NCI-H2107 treated with DMSO at 0.1 percent for 48 hours (cell line): ENCODE data around the gene FADS1.
A peak's percentile ranks its signal among the peaks of the same experiment; 100 is the strongest.

Source experiments
- DNase-seq: peaks from one replicate; lab custom pipeline; 2025; ENCODE audit not compliant: unreplicated experiment; lab: John Stamatoyannopoulos, UW

Gene FADS1

DNA sequence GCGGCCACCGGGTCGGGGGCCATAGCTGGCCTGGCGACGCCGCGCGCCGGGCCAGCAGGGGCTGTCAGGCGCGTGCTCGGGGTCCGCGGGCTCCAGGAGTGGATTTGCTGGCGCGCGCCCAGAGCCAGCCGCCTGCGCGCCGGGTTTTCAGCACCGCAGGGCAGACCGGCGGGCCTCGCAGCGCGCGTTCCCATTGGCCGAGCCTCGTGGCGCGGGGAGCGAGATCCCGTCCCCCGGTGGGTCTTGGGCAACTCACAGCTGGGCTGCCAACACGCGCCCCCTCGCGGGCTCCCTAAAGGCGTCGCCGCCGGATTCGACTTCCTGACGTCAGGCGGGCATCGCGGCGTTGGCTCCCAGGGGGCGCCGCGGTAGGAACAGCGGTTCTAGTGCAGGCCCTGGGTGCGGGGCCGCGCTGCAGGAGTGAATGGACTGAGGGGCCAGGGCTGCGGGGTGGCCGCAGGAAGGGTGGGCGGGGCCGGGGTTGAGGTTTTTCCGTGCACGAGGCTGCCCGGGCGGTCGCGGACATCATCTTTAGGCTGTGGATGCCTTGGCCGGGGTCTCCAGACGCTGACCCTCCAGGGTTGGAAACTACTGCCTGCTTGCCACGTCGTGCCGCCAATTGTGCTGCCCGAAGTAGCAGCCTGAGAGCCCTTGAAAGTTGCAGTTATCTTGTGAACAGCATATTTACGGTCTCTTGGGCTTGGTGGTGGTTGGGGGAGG lies at the start of gene FADS1:
FADS1 (minus strand) TSS at position 268 of the 720 bp plus-strand sequence; CDS start at position 194, 74 bp downstream.
- DNase-seq = peak; percentile 93

GRCh38 chr11:61866231-61866957 lies 49.6 kb upstream of the FADS1 start:
- DNase-seq = no peak

- DNase-seq = no peak
These were observed 48.3 kb upstream of the FADS1 start for GRCh38 chr11:61864814-61865775.

GRCh38 chr11:61863548-61864081 lies 46.8 kb upstream of the FADS1 start:
- no peak for DNase-seq

DNA sequence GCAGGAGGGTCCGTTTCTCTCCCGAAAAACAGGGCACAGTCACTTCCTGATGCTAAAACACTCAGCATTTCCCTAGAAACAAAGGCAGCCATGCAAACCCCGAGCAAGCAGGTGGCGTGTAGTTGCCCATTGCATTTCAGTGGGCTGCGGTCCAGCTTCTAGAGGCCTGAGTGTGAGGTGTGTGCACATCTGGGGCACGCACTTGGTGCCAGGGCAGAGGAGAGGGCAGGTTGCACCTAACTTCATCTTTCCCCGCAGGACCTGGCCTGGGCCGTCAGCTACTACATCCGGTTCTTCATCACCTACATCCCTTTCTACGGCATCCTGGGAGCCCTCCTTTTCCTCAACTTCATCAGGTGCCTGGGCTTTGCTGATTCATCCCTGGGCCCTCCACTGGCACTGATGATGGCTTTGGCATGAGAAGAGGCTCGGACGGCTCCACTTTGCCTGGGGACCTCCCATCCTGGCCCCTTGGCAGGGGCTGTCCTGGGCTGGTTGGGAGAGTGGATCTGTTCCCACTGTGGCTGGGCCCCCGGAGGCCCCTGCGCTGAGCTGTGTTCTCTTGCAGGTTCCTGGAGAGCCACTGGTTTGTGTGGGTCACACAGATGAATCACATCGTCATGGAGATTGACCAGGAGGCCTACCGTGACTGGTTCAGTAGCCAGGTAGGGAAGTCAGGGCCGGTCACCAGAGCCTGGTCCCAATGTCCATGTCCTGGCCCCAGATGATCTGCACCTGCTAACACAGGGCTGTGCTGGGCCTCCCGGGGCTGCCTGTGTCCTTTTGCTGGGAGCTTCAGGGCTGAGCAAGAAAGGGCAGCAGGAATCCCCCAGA lies 46.1 kb upstream of the FADS1 start:
- DNase-seq = no peak

- DNase-seq = no peak
These were observed 44.8 kb upstream of the FADS1 start for GRCh38 chr11:61861634-61862033.

GRCh38 chr11:61860054-61860903 lies 43.5 kb upstream of the FADS1 start:
- no peak for DNase-seq

GRCh38 chr11:61855939-61856680 lies 39.3 kb upstream of the FADS1 start:
- no peak for DNase-seq

- no peak for DNase-seq
These were observed 38.3 kb upstream of the FADS1 start for GRCh38 chr11:61854966-61855714.

DNA sequence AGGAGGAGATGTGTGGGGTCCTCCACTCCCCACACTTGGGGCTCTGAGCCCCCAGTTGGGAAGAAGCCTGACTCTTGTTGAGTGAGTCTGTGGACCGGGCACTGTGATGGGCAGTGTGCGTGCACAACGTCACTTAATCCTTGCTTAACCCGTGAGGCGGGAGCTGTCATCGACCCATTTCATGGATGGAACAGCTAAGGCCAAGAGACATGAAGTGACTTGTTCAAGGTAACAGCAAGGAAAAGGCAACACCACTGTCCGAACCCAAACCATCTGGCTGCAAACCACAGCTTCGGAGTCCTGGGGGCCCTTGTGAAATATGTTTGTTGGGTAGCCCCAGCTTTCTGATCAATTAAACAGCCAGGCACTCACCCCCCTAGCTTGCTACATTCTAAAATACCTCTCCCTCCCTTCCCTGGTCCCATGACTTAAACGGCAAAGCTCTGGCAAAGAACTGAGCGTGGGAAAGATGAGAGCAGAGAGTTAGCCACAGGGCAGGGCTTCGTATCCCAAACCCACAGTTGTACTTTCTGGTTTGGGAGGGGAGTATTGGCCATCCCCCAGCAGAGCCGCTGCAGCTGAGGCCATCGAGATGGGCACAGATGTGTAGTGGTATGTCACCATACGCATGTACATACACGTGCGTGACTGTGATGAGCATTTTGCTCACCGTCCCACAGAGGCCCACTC lies 37.5 kb upstream of the FADS1 start:
- DNase-seq = no peak

GRCh38 chr11:61853698-61854169 lies 36.9 kb upstream of the FADS1 start:
- no peak for DNase-seq

- DNase-seq = no peak
These were observed 35.1 kb upstream of the FADS1 start for GRCh38 chr11:61851900-61852295.

- no peak for DNase-seq
These were observed 34.5 kb upstream of the FADS1 start for GRCh38 chr11:61851113-61851899.

- DNase-seq = no peak
These were observed 33.9 kb upstream of the FADS1 start for GRCh38 chr11:61850687-61851086.

DNA sequence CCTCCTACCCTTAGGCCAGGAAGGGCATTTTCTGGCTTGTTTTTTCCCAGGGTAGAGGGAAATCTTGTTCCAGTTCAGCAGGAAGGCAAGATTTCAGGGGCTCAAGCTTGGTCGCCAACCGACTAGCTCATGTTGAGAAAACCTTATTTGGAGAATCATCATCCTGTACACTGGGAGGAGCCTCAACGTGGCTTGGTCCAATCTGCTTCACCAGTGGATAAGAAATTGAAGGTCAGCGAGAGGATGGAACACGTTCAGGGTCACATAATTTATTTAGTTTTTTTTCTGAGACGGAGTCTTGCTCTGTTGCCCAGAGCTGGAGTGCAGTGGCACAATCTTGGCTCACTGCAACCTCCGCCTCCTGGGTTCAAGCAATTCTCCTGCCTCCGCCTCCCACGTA lies 31.8 kb upstream of the FADS1 start:
- DNase-seq = no peak

DNA sequence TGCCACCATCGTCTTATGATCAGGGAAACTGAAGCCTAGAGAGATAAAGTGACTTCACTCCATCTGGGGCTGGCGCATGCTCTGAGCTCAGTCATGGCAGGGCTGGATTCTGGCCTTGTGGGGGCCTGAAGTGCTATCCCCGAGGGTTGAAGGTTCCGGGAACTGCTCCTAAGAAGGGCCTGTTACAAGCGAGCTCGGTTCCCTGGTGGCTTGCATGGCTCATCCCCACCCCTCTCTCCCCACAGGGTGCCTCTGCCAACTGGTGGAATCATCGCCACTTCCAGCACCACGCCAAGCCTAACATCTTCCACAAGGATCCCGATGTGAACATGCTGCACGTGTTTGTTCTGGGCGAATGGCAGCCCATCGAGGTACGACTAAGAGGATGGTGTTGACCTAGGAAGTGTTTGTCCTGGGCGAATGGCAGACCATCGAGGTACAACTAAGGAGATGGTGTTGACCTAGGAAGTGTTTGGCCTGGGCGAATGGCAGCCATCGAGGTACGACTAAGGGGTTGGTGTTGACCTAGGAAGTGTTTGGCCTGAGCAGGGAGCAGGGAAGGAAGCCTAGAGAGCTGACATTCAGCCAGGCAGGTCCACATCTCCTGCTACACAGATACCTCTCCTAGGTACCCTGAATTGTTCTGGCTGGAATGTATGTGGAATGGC lies 31.2 kb upstream of the FADS1 start:
- no peak for DNase-seq
